ENCODE results near the gene KLRC4. TPM values are rescaled to one million over a fixed set of nuclear protein-coding genes. Genes with fewer than 3 reads are reported as not detected.

The KLRC4 gene
- total and polyA plus RNA-seq, 2 experiments from 2014 or later: not detected

- TF ChIP-seq, protein P1, sequence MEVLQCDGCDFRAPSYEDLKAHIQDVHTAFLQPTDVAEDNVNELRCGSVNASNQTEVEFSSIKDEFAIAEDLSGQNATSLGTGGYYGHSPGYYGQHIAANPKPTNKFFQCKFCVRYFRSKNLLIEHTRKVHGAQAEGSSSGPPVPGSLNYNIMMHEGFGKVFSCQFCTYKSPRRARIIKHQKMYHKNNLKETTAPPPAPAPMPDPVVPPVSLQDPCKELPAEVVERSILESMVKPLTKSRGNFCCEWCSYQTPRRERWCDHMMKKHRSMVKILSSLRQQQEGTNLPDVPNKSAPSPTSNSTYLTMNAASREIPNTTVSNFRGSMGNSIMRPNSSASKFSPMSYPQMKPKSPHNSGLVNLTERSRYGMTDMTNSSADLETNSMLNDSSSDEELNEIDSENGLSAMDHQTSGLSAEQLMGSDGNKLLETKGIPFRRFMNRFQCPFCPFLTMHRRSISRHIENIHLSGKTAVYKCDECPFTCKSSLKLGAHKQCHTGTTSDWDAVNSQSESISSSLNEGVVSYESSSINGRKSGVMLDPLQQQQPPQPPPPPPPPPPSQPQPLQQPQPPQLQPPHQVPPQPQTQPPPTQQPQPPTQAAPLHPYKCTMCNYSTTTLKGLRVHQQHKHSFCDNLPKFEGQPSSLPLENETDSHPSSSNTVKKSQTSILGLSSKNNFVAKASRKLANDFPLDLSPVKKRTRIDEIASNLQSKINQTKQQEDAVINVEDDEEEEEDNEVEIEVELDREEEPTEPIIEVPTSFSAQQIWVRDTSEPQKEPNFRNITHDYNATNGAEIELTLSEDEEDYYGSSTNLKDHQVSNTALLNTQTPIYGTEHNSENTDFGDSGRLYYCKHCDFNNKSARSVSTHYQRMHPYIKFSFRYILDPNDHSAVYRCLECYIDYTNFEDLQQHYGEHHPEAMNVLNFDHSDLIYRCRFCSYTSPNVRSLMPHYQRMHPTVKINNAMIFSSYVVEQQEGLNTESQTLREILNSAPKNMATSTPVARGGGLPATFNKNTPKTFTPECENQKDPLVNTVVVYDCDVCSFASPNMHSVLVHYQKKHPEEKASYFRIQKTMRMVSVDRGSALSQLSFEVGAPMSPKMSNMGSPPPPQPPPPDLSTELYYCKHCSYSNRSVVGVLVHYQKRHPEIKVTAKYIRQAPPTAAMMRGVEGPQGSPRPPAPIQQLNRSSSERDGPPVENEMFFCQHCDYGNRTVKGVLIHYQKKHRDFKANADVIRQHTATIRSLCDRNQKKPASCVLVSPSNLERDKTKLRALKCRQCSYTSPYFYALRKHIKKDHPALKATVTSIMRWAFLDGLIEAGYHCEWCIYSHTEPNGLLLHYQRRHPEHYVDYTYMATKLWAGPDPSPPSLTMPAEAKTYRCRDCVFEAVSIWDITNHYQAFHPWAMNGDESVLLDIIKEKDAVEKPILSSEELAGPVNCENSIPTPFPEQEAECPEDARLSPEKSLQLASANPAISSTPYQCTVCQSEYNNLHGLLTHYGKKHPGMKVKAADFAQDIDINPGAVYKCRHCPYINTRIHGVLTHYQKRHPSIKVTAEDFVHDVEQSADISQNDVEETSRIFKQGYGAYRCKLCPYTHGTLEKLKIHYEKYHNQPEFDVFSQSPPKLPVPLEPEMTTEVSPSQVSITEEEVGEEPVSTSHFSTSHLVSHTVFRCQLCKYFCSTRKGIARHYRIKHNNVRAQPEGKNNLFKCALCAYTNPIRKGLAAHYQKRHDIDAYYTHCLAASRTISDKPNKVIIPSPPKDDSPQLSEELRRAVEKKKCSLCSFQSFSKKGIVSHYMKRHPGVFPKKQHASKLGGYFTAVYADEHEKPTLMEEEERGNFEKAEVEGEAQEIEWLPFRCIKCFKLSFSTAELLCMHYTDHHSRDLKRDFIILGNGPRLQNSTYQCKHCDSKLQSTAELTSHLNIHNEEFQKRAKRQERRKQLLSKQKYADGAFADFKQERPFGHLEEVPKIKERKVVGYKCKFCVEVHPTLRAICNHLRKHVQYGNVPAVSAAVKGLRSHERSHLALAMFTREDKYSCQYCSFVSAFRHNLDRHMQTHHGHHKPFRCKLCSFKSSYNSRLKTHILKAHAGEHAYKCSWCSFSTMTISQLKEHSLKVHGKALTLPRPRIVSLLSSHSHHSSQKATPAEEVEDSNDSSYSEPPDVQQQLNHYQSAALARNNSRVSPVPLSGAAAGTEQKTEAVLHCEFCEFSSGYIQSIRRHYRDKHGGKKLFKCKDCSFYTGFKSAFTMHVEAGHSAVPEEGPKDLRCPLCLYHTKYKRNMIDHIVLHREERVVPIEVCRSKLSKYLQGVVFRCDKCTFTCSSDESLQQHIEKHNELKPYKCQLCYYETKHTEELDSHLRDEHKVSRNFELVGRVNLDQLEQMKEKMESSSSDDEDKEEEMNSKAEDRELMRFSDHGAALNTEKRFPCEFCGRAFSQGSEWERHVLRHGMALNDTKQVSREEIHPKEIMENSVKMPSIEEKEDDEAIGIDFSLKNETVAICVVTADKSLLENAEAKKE (CRISPR knock-in tag; IDR thresholded peaks at IDR 0.05): no peak
- TF ChIP-seq POLR2AphosphoS5 (IDR thresholded peaks at IDR 0.05; ENCODE audit: low read depth) (no peak), CREB1 (CRISPR knock-in tag; IDR thresholded peaks at IDR 0.05; ENCODE audit: low read depth) (no peak), NANOG (IDR thresholded peaks at IDR 0.05; ENCODE audit: borderline replicate concordance) (no peak), REST (IDR thresholded peaks at IDR 0.05; ENCODE audit: unreplicated experiment) (no peak)
- TF ChIP-seq, protein P2, sequence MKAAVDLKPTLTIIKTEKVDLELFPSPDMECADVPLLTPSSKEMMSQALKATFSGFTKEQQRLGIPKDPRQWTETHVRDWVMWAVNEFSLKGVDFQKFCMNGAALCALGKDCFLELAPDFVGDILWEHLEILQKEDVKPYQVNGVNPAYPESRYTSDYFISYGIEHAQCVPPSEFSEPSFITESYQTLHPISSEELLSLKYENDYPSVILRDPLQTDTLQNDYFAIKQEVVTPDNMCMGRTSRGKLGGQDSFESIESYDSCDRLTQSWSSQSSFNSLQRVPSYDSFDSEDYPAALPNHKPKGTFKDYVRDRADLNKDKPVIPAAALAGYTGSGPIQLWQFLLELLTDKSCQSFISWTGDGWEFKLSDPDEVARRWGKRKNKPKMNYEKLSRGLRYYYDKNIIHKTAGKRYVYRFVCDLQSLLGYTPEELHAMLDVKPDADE (IDR thresholded peaks at IDR 0.05): no peak
Measured at GRCh38 chr12:10406725-10407124, 2.8 kb downstream of the KLRC4 start (continued).

Measured in GM23338 (cell line).